ENCODE data around the gene NTHL1.

GRCh38 chr16:2045965-2046892, 1.4 kb downstream of the NTHL1 start:
- TF ChIP-seq CTCF (IDR thresholded peaks at IDR 0.05) (no peak), POLR2AphosphoS5 (IDR thresholded peaks at IDR 0.05) (no peak), POLR2A (IDR thresholded peaks at IDR 0.05) (no peak)
